A549 (cell line): ENCODE results near the gene ZNF669.
"Not testable (repeated sequence)": the region's sequence is repeated elsewhere in the genome, so short reads cannot be mapped to it uniquely, and the experiment has no call there.

ENCODE experiments used
- BHLHE40 ChIP-seq: IDR thresholded peaks from 2 replicates; pipeline ENCODE4 v1.6.1; 2012; ENCODE audit warnings: low read depth, low read length, inconsistent platforms
- CBX8 ChIP-seq: fragments of 200-600 bp; sonication (generic); IDR thresholded peaks from 2 replicates; pipeline ENCODE4 v1.6.1; 2016
- CEBPB ChIP-seq, 2 experiments: fragments of >200 bp in 1 of 2; sonication (Bioruptor Twin) in 1 of 2; formaldehyde crosslinking in 1 of 2; IDR thresholded peaks; 2 replicates each; pipeline ENCODE4 v1.6.1; 2012 to 2016
- CTCF ChIP-seq: fragments of >200 bp; sonication (Bioruptor Twin); formaldehyde crosslinking; IDR thresholded peaks from 3 replicates; pipeline ENCODE4 v1.5.1; 2016
- E2F6 ChIP-seq: IDR thresholded peaks from 2 replicates; pipeline ENCODE4 v1.6.1; 2012; ENCODE audit warnings: low read depth, borderline replicate concordance
- HMGXB4 ChIP-seq: fragments of 250-450 bp; sonication (Bioruptor Pico); IDR thresholded peaks from 2 replicates; pipeline ENCODE4 v1.5.0; 2021; ENCODE audit warnings: mild to moderate bottlenecking, moderate library complexity, borderline replicate concordance
- MAX ChIP-seq: IDR thresholded peaks from 2 replicates; pipeline ENCODE4 v1.6.1; 2012
- MAZ ChIP-seq: fragments of 150-350 bp; IDR thresholded peaks from 2 replicates; pipeline ENCODE4 v1.6.1; 2014; ENCODE audit warnings: antibody characterized with exemption, low read depth, low read length, borderline replicate concordance
- NPAS2 ChIP-seq: fragments of 250-450 bp; sonication (Bioruptor Pico); IDR thresholded peaks from 2 replicates; pipeline ENCODE4 v1.8.0; 2022; ENCODE audit warnings: mild to moderate bottlenecking, moderate library complexity, borderline replicate concordance
- POLR2A ChIP-seq: IDR thresholded peaks from 2 replicates; pipeline ENCODE4 v1.6.1; 2012; ENCODE audit warnings: mild to moderate bottlenecking, low read length
- POLR2AphosphoS2 ChIP-seq: conservative IDR thresholded peaks from 2 replicates; pipeline ENCODE4 v1.6.1; 2012; ENCODE audit warnings: low read length, improper control_type of control experiment, inconsistent platforms
- SMC3 ChIP-seq: fragments of >200 bp; sonication (Bioruptor Twin); formaldehyde crosslinking; IDR thresholded peaks from 3 replicates; pipeline ENCODE4 v1.6.1; 2018; ENCODE audit warnings: inconsistent platforms
- SREBF2 ChIP-seq: fragments of 450-650 bp; IDR thresholded peaks from 2 replicates; pipeline ENCODE4 v1.6.1; 2014; ENCODE audit warnings: mild to moderate bottlenecking, moderate library complexity
- TF ChIP-seq, protein P1 (sequence below): fragments of 450-650 bp; IDR thresholded peaks from 2 replicates; pipeline ENCODE4 v1.6.1; 2014; ENCODE audit warnings: antibody characterized with exemption

DNA sequence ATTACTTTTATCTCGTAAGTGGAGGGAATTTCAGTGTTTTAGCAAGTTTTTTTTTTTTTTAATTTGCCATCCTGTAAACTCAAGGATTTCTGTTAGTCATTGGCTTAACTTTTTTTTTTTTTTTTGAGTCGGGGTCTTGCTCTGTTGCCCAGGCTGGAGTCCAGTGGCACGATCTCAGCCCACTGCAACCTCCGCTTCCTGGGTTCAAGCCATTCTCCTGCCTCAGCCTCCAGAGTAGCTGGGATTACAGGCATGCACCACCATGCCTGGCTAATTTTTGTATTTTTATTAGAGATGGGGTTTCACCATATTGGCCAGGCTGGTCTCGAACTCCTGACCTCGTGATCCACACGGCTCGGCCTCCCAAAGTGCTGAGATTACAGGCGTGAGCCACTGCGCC is 43.0 kb upstream of the ZNF669 start:
- not testable (repeated sequence) for TF ChIP-seq POLR2AphosphoS2; POLR2A; MAZ; CTCF; E2F6; SREBF2; HMGXB4 (CRISPR knock-in tag); CEBPB (IDR thresholded peaks at IDR 0.05); MAX; SMC3; NPAS2 (CRISPR knock-in tag); BHLHE40; CBX8
- TF ChIP-seq, protein P1, sequence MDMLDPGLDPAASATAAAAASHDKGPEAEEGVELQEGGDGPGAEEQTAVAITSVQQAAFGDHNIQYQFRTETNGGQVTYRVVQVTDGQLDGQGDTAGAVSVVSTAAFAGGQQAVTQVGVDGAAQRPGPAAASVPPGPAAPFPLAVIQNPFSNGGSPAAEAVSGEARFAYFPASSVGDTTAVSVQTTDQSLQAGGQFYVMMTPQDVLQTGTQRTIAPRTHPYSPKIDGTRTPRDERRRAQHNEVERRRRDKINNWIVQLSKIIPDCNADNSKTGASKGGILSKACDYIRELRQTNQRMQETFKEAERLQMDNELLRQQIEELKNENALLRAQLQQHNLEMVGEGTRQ = not testable (repeated sequence)
